ENCODE measurements around the gene DOCK1.

The DOCK1 gene

DNA sequence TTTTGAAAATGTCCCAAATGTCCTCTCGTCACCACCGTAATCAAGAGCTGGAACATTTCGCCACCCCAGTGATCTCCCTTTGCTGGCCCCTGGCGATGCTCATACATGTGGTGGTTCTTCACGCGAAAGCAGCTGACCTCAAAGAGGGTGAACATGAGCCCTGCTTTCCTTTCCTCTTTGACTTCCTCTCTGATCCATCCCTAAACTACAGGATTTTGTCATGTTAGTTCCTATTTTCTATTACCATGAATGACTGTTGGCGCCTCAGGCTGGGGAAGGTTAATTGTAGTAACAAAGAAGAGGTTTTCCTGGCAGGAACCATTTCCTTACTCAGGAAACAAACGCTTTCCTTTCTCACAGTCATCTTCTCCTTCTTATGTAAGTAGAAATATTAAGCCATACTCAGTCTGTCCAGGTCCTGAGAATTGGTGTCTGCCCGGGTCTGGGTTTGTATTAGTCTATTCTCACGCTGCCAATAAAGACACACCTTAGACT lies 176.7 kb downstream of the DOCK1 start:
- DNase-seq (ENCODE audit: low read depth, low spot score): no peak

DNA sequence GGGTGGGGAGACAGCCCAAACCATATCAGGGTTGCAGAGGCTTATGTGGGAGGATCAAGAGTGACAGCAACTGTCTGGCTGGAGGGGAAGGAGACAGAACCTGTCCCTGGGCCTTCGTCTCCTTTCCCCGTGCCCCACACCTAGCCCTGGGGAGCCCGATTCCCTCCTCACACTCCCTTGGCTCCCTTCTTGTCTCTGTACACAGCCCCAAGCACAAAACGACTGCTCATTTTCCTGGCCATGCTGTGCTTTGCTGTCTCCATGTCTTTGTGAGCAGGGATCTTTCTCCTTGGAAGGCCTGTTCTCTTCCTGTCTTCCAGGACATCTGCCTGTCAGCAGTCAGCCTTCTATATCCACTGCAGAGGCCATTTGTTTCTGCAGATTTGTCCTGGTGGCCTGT lies 177.4 kb downstream of the DOCK1 start:
- no peak for DNase-seq (ENCODE audit: low read depth, low spot score)

DNA sequence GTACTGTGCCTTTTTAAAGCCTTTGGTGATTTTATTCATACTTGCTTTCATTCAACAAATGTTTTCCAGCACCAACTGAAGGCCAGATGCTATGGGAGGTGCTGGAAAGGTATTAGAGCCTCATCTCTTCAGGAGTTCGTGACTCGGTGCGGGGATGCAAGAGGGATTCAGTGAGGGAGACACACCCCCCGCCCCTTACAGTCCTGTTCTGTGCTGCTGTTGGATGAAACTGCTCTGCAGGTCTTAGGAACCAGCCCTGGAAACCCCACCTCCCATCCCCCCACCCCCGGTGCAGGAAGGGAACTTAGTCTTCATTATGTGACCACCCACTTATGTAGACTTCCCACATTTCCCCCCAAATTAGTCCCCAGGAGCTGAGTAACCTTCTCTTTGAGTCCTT lies 180.7 kb downstream of the DOCK1 start:
- no peak for DNase-seq (ENCODE audit: low read depth, low spot score)

DNA sequence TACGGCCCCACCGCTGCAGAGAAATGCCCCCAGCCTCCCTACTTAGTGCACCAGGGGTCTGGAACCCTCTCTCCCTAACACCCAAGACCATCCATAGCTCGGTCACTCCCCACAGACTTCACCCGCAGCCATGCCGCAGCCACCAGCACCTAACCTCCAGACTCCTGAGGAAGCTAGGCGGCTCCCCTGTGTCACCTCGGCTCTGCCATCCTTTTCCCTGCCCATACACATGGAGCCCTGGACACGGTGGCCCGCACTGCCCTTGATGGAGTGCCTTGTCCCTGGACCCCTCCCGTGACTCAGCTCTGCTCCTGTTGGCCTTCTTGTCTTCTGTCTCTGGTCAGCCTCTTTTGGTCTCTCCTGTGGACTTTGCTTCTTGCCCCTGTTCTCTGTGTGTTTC lies 183.7 kb downstream of the DOCK1 start:
- no peak for DNase-seq (ENCODE audit: low read depth, low spot score)

DNA sequence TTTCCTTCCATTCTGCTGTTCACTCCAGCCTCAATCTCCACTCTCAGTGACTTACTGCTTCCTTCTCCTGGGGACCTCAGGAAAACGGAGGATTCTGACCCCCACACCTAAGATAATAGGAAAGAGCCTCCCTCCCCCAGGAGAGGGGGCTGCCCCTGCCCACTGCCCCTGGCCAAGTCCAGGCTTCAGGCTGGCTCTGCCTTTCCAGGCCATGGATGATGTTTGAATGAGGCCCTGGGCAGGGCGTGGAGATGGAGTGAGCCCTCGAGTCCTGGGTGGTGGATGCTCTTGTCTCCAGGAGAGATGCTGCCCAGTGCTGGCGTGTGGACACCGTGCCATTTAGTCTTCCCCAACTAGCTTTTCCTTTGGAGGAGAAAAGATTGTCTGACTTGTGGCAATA lies 184.2 kb downstream of the DOCK1 start:
- DNase-seq (ENCODE audit: low read depth, low spot score): no peak

DNA sequence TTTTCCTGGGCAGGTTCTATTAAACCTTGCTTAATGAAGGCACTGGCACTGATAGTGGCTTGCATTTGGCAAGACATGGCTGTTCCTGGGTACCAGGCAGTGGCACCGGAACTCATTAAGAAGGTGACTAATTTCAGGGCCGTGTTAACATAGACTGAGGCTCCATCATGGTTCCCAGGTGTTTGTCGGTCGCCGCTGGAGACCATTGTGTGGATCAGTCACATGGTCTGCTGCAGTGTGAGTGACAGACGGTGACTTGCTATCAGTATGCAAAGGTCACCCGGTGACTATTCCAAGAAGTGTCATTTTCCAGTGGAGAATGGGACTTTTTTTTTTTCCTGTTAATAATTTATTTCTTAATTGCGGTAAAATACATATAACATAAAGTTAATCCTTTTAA lies 184.9 kb downstream of the DOCK1 start:
- peak; percentile 4 for DNase-seq (ENCODE audit: low read depth, low spot score)

DNA sequence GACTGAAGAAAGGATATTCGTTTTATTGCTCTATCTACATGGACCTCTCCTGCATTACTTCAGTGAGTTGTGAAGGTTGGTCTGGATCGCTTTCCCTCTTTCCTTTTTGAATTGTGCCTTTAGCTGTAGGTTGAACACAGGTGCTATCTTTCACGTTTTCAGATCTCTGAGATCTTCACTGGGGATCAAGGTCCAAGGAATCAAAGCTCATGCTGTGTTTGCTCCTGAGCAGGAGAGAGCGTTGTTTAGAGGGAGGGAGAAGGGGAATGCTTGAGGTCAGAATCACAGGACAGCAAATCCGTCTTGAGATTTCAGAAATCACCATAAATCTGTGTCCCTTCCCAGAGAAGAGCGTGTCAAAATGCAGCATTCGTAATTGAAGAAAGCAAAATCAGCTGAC lies 186.1 kb downstream of the DOCK1 start:
- DNase-seq (ENCODE audit: low read depth, low spot score): no peak

DNA sequence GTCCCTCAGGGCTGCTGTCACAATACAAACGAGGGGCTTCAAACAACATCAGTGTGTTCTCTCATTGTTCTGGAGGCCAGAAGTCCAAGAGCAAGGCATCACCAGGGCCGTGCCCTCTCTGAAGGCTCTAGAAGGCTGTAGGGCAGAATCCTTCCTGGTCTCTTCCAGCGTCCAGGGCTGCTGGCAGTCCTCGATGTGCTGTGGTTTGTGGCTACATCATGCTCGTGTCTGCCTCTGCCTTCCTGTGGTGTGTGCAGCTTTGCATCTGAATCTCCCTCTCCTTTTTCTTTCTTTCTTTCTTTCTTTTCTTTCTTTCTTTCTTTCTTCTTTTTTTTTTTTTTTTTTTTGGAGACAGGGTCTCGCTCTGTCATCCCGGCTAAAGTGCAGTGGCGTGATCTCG lies 187.7 kb downstream of the DOCK1 start:
- DNase-seq (ENCODE audit: low read depth, low spot score): no peak

DNA sequence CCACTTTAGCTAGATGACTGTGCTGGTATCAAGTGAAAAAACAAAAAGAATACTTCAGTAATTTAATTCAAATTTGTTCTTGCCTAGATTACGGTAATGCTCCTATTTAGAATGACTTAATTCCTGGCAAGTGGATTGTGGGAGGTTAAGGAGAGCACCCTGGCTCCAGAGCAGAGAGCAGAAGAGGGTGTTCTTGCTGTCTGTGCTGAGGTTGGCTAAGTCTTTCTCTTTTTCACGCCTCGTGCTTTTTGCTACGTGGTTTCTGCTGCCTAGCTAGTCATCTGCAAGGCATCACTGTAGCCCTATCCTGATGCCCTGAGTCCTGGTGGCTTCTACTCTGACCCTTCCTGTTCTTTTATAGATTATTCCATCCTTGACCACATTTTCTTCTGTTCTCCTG lies 189.8 kb downstream of the DOCK1 start:
- DNase-seq (ENCODE audit: low read depth, low spot score): no peak

DNA sequence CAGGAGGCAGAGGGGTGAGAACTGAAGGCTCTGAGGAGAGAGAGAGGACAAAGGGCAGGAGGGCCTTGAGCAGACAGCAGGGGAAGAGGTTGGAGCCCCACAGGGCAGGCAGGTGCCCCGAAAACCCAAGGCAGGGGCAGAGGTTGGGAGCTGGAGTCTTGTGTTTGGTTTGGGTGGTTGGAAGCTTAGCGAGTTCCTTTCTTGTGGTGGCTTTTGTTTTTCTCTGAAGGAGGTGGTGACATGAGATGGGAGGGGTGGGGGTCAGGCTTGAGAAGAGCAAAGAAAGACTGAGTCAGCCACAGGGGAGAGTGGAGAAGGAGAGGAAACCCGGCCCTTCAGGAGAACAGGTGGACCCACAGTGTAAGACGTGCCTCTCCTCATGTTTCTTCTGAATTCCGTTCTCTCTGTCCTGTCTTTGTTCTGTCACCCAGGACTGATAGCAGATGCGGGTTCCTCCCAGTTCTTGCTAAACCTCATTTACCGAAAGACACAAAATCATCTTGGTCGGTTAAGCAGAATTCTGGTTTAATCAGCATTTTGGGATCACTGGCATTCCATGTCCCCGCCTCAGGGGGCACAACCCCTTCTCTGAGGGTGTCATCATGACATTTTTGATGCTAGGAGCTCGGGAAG lies 195.9 kb downstream of the DOCK1 start:
- no peak for DNase-seq (ENCODE audit: low read depth, low spot score)

DNA sequence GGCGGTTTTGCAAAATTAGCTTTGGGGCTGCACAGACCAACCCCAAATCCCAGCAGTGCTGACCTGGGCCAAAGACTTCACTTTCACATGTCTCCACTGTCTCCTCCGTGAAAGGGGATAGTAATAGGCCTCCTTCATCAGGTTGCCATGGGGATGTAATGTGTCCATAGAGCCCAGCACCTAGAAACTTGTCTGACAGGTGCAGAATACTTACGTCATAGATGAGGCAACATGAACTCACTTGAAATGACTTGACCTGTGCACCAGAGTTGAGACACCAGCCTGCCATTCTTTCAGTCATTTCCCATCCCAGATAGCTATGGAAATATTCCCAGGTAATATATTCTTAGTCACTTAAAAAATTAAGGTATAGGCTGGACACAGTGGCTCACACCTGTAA lies 196.9 kb downstream of the DOCK1 start:
- no peak for DNase-seq (ENCODE audit: low read depth, low spot score)

DNA sequence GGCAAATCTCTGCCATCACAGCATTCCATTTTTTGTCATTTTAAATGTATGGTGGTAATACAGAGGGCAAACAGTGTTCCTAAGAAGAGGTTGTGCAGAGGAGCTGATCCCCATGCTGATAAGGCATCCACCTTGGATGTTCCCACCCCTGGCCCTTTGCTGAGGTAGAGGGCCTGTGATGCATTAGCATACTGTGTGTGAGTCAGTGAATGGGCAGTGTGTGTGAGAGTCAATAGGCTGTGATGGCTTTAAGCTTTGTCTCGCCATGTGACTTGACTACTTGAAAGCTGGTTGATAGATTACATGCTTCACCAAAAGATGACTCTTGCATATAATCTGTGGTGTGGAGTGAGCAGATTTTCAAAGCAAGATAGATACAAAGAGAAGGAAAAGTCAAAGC lies 209.9 kb downstream of the DOCK1 start:
- DNase-seq (ENCODE audit: low read depth, low spot score): no peak

DNA sequence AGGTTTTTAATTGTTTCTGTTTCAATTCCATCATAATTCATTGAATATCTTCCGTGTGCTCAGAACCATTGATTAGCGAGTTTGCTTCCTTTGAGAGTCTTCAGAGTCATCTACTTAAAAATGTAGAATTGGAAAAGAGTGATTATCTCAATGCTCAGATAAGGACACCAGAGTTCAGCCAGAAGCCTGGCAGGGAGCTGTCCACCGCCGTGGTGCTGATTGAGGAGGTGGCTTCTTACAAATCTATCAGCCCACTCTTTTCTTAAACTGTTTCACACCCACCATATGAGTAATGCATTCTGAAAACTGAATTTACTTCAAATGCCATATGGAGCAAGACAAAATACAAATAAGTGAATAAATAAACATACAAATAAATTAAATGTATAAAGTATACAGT lies 211.9 kb downstream of the DOCK1 start:
- DNase-seq (ENCODE audit: low read depth, low spot score): peak; percentile 64

DNA sequence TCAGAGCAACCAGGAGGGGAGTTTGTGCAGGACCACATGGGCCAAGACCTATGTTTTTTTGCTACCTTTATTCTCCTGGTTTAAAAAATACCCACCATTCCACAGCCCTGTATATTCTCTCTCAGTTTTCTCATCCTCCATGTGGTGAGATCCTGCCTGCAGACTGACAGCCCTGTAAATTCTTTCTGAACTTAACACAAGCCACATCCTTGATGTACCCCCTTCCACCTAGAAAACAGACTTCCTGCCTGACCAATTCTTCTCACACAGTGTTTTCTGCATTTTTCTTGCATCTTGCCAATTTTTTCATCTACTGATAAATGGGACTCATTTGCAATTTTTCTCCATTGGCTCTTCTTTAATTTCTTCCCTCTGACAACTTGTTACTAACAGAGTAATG lies 212.8 kb downstream of the DOCK1 start:
- no peak for DNase-seq (ENCODE audit: low read depth, low spot score)

DNA sequence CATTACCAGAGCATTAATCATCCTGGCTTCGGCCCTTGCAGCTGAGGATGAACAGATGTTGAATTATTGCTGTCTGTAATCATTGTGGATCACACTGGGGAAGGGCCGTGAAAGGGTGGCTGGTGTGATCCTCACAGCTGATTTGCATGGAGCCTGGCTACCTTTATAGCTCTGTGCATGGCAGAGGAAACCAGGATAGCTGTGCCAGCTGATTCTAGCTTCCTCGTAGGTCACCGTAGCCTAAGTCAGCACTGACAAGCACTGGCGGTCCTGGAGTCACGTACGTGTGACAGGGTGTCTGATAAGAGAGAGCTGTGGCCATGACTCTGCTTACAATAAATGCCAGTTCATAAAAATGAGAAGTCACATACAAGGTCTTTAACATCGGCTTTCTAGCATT lies 214.7 kb downstream of the DOCK1 start:
- no peak for DNase-seq (ENCODE audit: low read depth, low spot score)

DNA sequence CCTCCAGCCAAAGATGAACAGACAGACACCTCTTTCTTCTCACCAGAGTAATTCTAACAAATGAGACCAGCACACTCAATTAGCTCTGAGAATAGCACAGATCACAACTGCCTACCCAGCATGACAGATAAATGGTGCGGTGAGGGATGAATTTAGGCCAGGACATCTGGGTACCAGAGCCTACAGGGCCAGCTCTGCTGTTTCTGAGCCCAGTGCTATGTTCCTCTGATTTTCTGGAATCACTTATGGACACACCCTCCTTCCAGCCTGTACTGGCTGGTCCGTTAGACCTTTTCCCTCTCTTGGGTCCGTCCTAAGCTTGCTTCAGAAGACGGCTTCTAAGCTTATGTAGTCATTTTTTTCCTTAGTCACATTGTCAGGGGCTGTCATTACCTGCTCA lies 217.6 kb downstream of the DOCK1 start:
- DNase-seq (ENCODE audit: low read depth, low spot score): no peak

DNA sequence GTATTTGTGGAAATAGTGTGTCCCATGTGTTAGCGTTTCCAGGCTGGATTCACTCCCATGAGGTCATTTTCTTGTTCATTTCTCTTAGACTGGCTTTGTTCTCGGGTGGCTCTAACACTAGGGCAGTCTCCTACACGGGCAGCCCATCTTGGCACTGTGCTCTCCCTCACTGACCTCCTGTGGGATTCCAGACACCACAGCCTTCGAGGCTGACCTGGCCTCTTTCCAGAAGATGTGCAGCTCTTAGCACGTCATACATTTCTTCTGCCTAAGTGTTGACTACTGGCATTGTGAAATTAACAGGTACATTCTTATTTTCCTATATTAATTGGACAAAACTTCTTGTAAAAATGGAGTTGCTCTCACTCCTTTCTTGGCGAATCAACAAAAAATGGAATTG lies 218.4 kb downstream of the DOCK1 start:
- no peak for DNase-seq (ENCODE audit: low read depth, low spot score)

DNA sequence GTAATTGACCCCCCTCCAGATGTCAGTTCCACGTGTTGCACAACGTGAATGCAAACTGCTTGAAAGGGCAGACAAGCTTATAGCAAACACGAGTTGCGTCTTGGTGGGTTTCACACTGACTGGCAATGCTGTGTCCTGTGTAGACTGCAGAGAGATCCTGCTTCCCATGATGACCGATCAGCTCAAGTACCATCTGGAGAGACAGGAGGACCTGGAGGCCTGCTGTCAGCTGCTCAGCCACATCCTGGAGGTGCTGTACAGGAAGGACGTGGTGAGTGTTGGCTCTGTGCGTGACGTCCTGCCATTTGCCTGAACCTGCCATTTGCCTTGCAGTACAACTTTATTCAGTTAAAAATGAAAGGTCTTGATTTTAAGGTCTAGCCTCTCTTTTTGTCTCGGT lies 220.1 kb downstream of the DOCK1 start:
- no peak for DNase-seq (ENCODE audit: low read depth, low spot score)

DNA sequence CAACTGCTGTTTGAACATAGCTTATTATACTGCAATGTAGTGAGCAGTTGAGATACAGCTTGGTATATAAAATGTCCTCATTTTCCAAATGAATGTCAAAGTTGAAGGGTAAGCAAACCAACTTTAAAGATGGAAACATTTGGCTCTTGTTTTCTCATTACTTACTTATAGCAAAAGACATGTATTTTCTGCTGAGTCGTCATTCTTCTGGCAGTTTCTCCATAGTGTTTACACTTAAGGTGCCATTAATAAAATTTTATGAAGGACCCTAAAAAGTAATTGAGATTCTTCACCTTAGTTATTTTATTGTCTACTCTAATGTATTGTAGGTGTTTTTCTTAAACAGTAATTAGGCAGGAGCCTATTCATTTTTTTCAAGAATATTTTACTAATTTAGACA lies 222.6 kb downstream of the DOCK1 start:
- DNase-seq (ENCODE audit: low read depth, low spot score): no peak

DNA sequence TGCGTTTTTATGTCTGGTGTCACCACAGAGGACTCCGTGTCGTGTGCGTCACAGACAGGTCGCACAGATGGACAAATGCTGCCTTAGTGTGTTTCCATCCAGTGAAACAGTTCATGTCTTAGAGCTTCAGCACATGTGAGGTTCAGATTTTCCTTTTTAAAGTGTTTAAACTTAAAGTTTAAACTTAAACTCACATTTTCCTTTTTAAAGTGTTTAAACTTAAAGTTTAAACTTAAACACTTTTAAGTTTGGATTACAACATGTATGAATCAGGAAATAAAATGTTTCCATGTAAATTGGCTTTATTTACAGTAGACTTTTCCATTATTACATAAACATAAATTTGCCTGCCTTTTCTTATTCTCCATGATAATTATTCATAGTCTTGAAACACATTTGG lies 223.9 kb downstream of the DOCK1 start:
- DNase-seq (ENCODE audit: low read depth, low spot score): no peak

DNA sequence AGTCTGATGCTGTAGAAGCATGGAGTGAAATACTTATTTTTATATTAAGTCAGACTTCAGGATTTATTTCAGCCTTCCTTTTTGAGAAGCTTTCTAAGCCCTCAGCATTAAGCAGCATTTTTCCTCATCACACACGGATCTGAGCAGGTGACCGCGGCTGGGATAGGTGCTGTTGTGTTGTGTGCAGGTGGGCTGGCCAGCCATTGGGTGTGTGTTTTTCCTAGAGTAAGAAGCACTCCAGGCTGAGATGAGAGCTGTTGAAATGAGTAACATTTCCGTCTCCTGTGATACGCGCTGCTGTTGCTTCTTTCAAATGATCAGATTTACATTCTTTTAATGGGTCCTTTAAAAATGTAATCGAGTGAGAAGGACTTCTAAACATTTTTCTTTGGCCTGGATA lies 227.2 kb downstream of the DOCK1 start:
- no peak for DNase-seq (ENCODE audit: low read depth, low spot score)

DNA sequence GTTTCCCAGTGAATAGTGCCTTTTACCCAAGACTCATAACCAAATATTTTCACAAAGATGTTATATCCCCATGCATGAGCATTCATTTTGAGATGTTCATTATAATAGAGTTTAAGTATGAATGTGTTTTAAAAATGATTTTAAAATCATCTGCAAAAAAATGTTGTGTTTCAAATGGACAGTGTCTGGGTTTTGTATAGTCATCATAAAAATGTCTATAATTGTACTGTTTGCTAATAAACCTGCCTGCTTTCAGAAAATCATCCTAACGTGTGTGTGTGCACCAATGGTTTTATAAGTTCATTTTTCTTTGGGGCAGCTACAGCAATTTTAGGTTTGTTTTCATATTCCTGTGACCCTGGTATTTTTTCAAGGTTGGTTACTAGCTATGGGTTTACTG lies 228.0 kb downstream of the DOCK1 start:
- DNase-seq (ENCODE audit: low read depth, low spot score): no peak

DNA sequence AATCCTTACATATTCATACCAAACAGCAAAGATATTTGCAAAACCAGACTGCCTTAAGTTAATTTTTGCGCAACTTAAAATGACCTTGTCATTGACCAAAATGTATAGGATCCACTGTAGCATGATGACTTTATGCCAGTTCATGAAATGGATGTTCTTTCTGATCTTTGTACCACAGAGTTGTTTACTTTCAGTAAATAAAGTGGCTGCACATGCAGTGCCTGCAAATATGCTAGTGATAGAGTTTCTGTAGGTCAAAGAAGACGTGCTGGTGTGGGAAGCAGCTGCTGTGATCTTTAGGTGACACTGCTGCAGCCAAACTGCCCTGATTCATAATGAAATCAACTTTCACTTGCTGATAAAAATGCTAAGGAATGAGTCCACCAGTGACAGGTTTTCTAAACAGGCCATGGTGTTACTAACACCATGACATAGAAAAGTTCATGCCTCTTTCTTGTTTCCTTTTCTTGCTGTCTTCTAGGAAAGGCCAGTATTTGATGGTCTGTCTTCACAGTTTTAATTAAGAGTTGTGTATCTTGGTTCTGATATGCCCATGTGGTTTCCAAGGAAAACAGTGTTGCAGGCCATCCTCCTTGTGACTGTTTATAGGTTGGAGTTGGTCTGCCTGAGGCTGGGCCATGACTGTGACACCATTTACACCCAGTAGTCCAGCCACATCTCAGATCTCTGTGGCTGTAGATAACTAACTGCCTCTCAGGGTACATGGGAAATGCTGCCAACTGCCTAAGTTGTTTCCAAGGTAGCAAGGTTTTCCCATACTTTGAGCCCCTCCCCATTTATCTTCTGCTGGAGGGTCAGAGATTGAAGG lies 228.7 kb downstream of the DOCK1 start:
- DNase-seq (ENCODE audit: low read depth, low spot score): no peak

Measured in ELF-1 (cell line).